ENCODE data around the gene ZNF384.

DNA sequence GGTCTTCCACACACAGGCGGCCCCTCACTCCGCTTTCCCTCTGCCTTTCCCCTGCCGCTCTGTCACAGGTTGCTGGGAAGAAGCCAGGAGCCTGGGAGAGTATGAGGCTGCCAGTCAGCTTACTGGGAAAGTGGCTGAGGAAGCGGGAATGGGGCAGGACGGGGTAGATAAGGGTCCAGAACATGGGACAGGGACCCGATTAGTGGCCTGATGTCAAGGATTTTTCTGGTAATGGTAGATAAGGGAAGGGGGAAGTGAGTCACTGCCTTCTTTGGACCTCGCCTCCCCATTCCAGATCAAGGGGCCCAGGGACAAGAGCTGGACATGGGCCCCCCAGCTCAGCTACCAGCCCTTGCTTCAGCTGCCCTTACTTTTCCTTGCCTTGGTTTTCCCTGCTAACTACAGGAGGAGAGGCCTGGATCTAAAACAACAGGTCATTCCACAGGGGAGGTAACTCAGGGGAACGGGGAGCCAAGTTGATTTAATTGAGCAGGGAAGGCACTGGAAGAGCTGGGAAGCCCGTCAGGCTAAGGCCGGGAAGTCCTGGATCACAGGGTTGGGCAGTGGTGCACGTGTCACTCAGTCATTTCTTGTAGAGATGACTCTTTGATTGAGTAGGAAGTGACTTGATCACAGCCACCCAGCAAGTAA is 49.9 kb downstream of the ZNF384 start:
- TF ChIP-seq POLR2A (IDR thresholded peaks at IDR 0.05) (no peak), EP300 (IDR thresholded peaks at IDR 0.05) (no peak)
- TF ChIP-seq, protein P1, sequence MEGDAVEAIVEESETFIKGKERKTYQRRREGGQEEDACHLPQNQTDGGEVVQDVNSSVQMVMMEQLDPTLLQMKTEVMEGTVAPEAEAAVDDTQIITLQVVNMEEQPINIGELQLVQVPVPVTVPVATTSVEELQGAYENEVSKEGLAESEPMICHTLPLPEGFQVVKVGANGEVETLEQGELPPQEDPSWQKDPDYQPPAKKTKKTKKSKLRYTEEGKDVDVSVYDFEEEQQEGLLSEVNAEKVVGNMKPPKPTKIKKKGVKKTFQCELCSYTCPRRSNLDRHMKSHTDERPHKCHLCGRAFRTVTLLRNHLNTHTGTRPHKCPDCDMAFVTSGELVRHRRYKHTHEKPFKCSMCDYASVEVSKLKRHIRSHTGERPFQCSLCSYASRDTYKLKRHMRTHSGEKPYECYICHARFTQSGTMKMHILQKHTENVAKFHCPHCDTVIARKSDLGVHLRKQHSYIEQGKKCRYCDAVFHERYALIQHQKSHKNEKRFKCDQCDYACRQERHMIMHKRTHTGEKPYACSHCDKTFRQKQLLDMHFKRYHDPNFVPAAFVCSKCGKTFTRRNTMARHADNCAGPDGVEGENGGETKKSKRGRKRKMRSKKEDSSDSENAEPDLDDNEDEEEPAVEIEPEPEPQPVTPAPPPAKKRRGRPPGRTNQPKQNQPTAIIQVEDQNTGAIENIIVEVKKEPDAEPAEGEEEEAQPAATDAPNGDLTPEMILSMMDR (IDR thresholded peaks at IDR 0.05), result no peak
